Measurements from ENCODE around the gene CYP2W1.
"Not testable (repeated sequence)": the region's sequence is repeated elsewhere in the genome, so short reads cannot be mapped to it uniquely, and the experiment has no call there.

CYP2W1 gene

GRCh38 chr7:1029637-1030443 lies 46.9 kb downstream of the CYP2W1 start:
- DNase-seq, result no peak

- DNase-seq, result no peak
Measured at GRCh38 chr7:1030444-1031070, 47.6 kb downstream of the CYP2W1 start.

GRCh38 chr7:1031716-1032455 lies 48.9 kb downstream of the CYP2W1 start:
- no peak for DNase-seq

- no peak for DNase-seq
Measured at GRCh38 chr7:1032536-1033181, 49.7 kb downstream of the CYP2W1 start.

GRCh38 chr7:1033546-1034145 lies 50.7 kb downstream of the CYP2W1 start:
- DNase-seq, result peak in 3 of 5 experiments; percentile 38 to 78 (median 64)

GRCh38 chr7:1034769-1035168 lies 51.8 kb downstream of the CYP2W1 start:
- not testable (repeated sequence) for DNase-seq

GRCh38 chr7:1036164-1036928 lies 53.4 kb downstream of the CYP2W1 start:
- not testable (repeated sequence) for DNase-seq
